Suprapubic skin (tissue), 4 donors: ENCODE measurements around the gene FOXO6. TPM values are rescaled to one million over a fixed set of nuclear protein-coding genes. Genes with fewer than 3 reads are reported as not detected.

ENCODE experiments used
- DNase-seq, 2 donors: peaks; one replicate each; pipeline ENCODE4 v3.0.0-alpha.2; 2019; ENCODE audit warnings: low spot score in 2 of 2
- H3K27ac ChIP-seq: fragments of 200-600 bp; sonication (generic); one replicate; pipeline ENCODE4 v1.5.1; 2019
- H3K27me3 ChIP-seq: fragments of 200-600 bp; sonication (generic); one replicate; pipeline ENCODE4 v1.5.1; 2019
- H3K36me3 ChIP-seq: fragments of 200-600 bp; sonication (generic); one replicate; pipeline ENCODE4 v1.5.1; 2019
- H3K4me1 ChIP-seq: fragments of 200-600 bp; sonication (generic); one replicate; pipeline ENCODE4 v1.5.1; 2019
- H3K4me3 ChIP-seq: fragments of 200-600 bp; sonication (generic); one replicate; pipeline ENCODE4 v1.5.1; 2019; ENCODE audit warnings: mild to moderate bottlenecking
- H3K9me3 ChIP-seq: fragments of 200-600 bp; sonication (generic); one replicate; pipeline ENCODE4 v1.5.1; 2019
- CTCF ChIP-seq, 2 donors: fragments of 200-600 bp in 1 of 2; fragments of 450-650 bp in 1 of 2; sonication (generic) in 1 of 2; IDR thresholded peaks; one replicate each; pipeline ENCODE4 v1.5.1; 2016 to 2019; ENCODE audit warnings: antibody characterized with exemption in 2 of 2, mild to moderate bottlenecking in 1 of 2, moderate library complexity in 1 of 2
- EP300 ChIP-seq: sonication (generic); formaldehyde crosslinking; IDR thresholded peaks from one replicate; pipeline ENCODE4 v1.6.1; 2017; ENCODE audit warnings: antibody characterized with exemption
- POLR2A ChIP-seq, 2 donors: fragments of 450-650 bp; IDR thresholded peaks; one replicate each; pipeline ENCODE4 v1.6.1; 2017; ENCODE audit warnings: antibody characterized with exemption in 2 of 2, mild to moderate bottlenecking in 2 of 2, moderate library complexity in 2 of 2
- POLR2AphosphoS5 ChIP-seq, 3 donors: sonication (generic); formaldehyde crosslinking; IDR thresholded peaks; one replicate each; pipeline ENCODE4 v1.6.1; 2017; ENCODE audit warnings: antibody characterized with exemption in 3 of 3
- WGBS: methylation state at CpG from one replicate; pipeline ENCODE4 v1.1.5; 2018; 5-methylcytosine and 5-hydroxymethylcytosine counted together
- total RNA-seq, 4 donors: library from RNA; depleted of rRNA; stranded (reverse); fragments of >200 nt; gene quantifications; one replicate each; pipeline ENCODE4 v1.1.0, GENCODE V29; 2016

FOXO6 gene
- total RNA-seq, 4 donors from 2014 or later: 1.4 to 2.8 (median 1.6) TPM

- H3K9me3 ChIP-seq: no peaks in the 10 kb centered on the region
- DNase-seq: no peak
- H3K27me3 ChIP-seq: no peaks in the 10 kb centered on the region
- H3K27ac ChIP-seq: no peak overlapping the region
- 80% methylated on average over 4 of the region's 4 CpGs for WGBS
- H3K4me3 ChIP-seq: no peak overlapping the region
- no peaks in the 10 kb centered on the region for H3K36me3 ChIP-seq
- TF ChIP-seq POLR2A (IDR thresholded peaks at IDR 0.05) (no peak), POLR2AphosphoS5 (IDR thresholded peaks at IDR 0.05) (no peak), CTCF (IDR thresholded peaks at IDR 0.05) (no peak), EP300 (no peak)
- peaks cover 22% of the 10 kb centered on the region for H3K4me1 ChIP-seq
Observed at GRCh38 chr1:41430069-41430468, 68.8 kb downstream of the FOXO6 start.

GRCh38 chr1:41430582-41430981, 69.3 kb downstream of the FOXO6 start:
- H3K36me3 ChIP-seq: no peaks in the 10 kb centered on the region
- H3K9me3 ChIP-seq: no peaks in the 10 kb centered on the region
- H3K4me1 ChIP-seq: peaks cover 23% of the 10 kb centered on the region
- TF ChIP-seq POLR2AphosphoS5 (IDR thresholded peaks at IDR 0.05): no peak
- TF ChIP-seq EP300: no peak
- no peak for TF ChIP-seq POLR2A (IDR thresholded peaks at IDR 0.05)
- no peak for TF ChIP-seq CTCF (IDR thresholded peaks at IDR 0.05)
- WGBS: 72% methylated on average over 4 of the region's 4 CpGs
- no peak for DNase-seq
- peaks cover 3% of the 10 kb centered on the region for H3K27me3 ChIP-seq
- no peak overlapping the region for H3K27ac ChIP-seq
- H3K4me3 ChIP-seq: no peak overlapping the region

- H3K9me3 ChIP-seq: no peaks in the 10 kb centered on the region
- no peak overlapping the region for H3K4me3 ChIP-seq
- no peak for DNase-seq
- peaks cover 29% of the 10 kb centered on the region for H3K4me1 ChIP-seq
- 88% methylated on average over 15 of the region's 20 CpGs for WGBS
- no peak overlapping the region for H3K27ac ChIP-seq
- peaks cover 3% of the 10 kb centered on the region for H3K27me3 ChIP-seq
- H3K36me3 ChIP-seq: no peaks in the 10 kb centered on the region
- TF ChIP-seq EP300: no peak
- TF ChIP-seq POLR2A (IDR thresholded peaks at IDR 0.05): no peak
- TF ChIP-seq POLR2AphosphoS5 (IDR thresholded peaks at IDR 0.05): no peak
- no peak for TF ChIP-seq CTCF (IDR thresholded peaks at IDR 0.05)
Observed at GRCh38 chr1:41431490-41432350, 70.5 kb downstream of the FOXO6 start.

Other genes with a start within 250 kb of the FOXO6 start
- 10 to 100 TPM; 17.6 to 48.2 (median 21.8) TPM for gene SCMH1, start 119.1 kb upstream of the FOXO6 start, total RNA-seq
- 10 to 100 TPM in 1 of 4 donors, 1 to 10 TPM in 3; 2.3 to 10.2 (median 8.3) TPM for gene EDN2, start 123.2 kb downstream of the FOXO6 start, total RNA-seq